GM12878 (cell line): Measurements from ENCODE around the gene CELSR2. TPM values are rescaled to one million over a fixed set of nuclear protein-coding genes. Genes with fewer than 3 reads are reported as not detected.

Source experiments
- ATAC-seq: fragments of 200-7000 bp; cut with Tn5 transposase; 3 replicates; pipeline ENCODE4 v1.9.1; 2020; ENCODE audit warnings: mild to moderate bottlenecking, moderate library complexity
- BruUV-seq: library from RNA; stranded (reverse); fragments of 400-500 nt; replicated peaks from 2 replicates; lab custom pipeline; 2021; lab: Mats Ljungman, UMichigan
- CTCF ChIA-PET: fragments of 300-600 bp; sonication (Branson Sonifier 250); formaldehyde crosslinking; extraction: SDS; loops from one replicate; lab custom pipeline; 2021; ENCODE audit warnings: inconsistent platforms; lab: Yijun Ruan, JAX
- POLR2A ChIA-PET: fragments of 350-600 bp; formaldehyde crosslinking; extraction: SDS; loops from one replicate; lab custom pipeline; 2021; ENCODE audit warnings: inconsistent platforms; lab: Charles Lee
- RAD21 ChIA-PET: fragments of 300-600 bp; sonication (Branson Sonifier 250); formaldehyde crosslinking; loops from one replicate; lab custom pipeline; 2023; ENCODE audit warnings: antibody characterized with exemption; ENCODE audit not compliant: unreplicated experiment; lab: Charles Lee
- SMC1A ChIA-PET: fragments of 300-600 bp; sonication (Branson Sonifier 250); formaldehyde crosslinking; loops from one replicate; lab custom pipeline; 2023; ENCODE audit not compliant: unreplicated experiment, uncharacterized antibody; lab: Charles Lee
- DNase-seq: peaks from one replicate; pipeline ENCODE4 v3.0.0-alpha.2; 2011; ENCODE audit warnings: low read depth, low spot score
- FAIRE-seq: peaks from 3 replicates; lab custom pipeline; 2011; peaks lifted over from hg19 to GRCh38; lab: Jason Lieb, UNC
- H2AFZ ChIP-seq: 2 replicates; pipeline ENCODE4 v1.6.0; 2011; ENCODE audit warnings: low read depth, low read length, control low read depth; ENCODE audit not compliant: control insufficient read depth
- H3K27ac ChIP-seq: 2 replicates; pipeline ENCODE4 v1.5.1; 2011; ENCODE audit warnings: control low read depth; ENCODE audit not compliant: control insufficient read depth, insufficient read depth
- H3K27me3 ChIP-seq, 2 experiments: replicated peaks in 1 of 2; 2 replicates each; pipeline versions ENCODE4 v1.6.0 to v1.6.1; 2011; ENCODE audit warnings: low read length in 1 of 2; ENCODE audit not compliant: control insufficient read depth in 2 of 2, insufficient read depth in 2 of 2
- H3K36me3 ChIP-seq, 2 experiments: 2 replicates each; pipeline ENCODE4 v1.5.1; 2011; ENCODE audit warnings: low read length in 1 of 2; ENCODE audit not compliant: control insufficient read depth in 2 of 2, insufficient read depth in 2 of 2
- H3K4me1 ChIP-seq: 2 replicates; pipeline ENCODE4 v1.6.1; 2011; ENCODE audit warnings: mild to moderate bottlenecking, low read length, moderate library complexity, mixed read lengths; ENCODE audit not compliant: control insufficient read depth, insufficient read depth
- H3K4me2 ChIP-seq: 2 replicates; pipeline ENCODE4 v1.6.0; 2011; ENCODE audit warnings: control low read depth; ENCODE audit not compliant: control insufficient read depth, insufficient read depth
- H3K4me3 ChIP-seq: fragments of 200-600 bp; sonication (generic); 2 replicates; pipeline ENCODE4 v1.5.1; 2016
- H3K79me2 ChIP-seq: 2 replicates; pipeline ENCODE4 v1.6.0; 2011; ENCODE audit warnings: low read length; ENCODE audit not compliant: control insufficient read depth, insufficient read depth
- H3K9ac ChIP-seq: 2 replicates; pipeline ENCODE4 v1.8.0; 2011; ENCODE audit warnings: low read length, control low read depth, mixed read lengths; ENCODE audit not compliant: control insufficient read depth, insufficient read depth
- H3K9me3 ChIP-seq: replicated peaks from 3 replicates; pipeline ENCODE4 v1.5.1; 2011; ENCODE audit warnings: mild to moderate bottlenecking, low read length; ENCODE audit not compliant: control insufficient read depth, insufficient read depth
- H4K20me1 ChIP-seq: 2 replicates; pipeline ENCODE4 v1.6.0; 2011; ENCODE audit not compliant: control insufficient read depth, insufficient read depth
- BACH1 ChIP-seq: fragments of 450-650 bp; IDR thresholded peaks from 2 replicates; pipeline ENCODE4 v1.6.1; 2017; ENCODE audit warnings: mild to moderate bottlenecking, borderline replicate concordance
- CEBPB ChIP-seq, 2 experiments: fragments of 150-350 bp in 1 of 2; IDR thresholded peaks; 2 replicates each; pipeline ENCODE4 v1.6.1; 2012 to 2014; ENCODE audit warnings: low read depth in 2 of 2, low read length in 2 of 2, borderline replicate concordance in 1 of 2, inconsistent platforms in 1 of 2
- EP300 ChIP-seq, 2 experiments: fragments of 150-350 bp in 1 of 2; IDR thresholded peaks; 2 replicates each; pipeline ENCODE4 v1.6.1; 2011 to 2012; ENCODE audit warnings: low read depth in 2 of 2, low read length in 2 of 2, borderline replicate concordance in 1 of 2, improper control_type of control experiment in 1 of 2, inconsistent platforms in 1 of 2; ENCODE audit not compliant: control insufficient read depth in 1 of 2
- HDAC6 ChIP-seq: fragments of 200-600 bp; sonication (generic); IDR thresholded peaks from one replicate; pipeline ENCODE4 v1.8.0; 2017; ENCODE audit warnings: antibody characterized with exemption; ENCODE audit not compliant: unreplicated experiment
- KLF5 ChIP-seq: fragments of 450-650 bp; IDR thresholded peaks from 2 replicates; pipeline ENCODE4 v1.6.1; 2014; ENCODE audit warnings: mild to moderate bottlenecking; ENCODE audit not compliant: partially characterized antibody
- MYC ChIP-seq: IDR thresholded peaks from 2 replicates; pipeline ENCODE4 v1.6.1; 2011; ENCODE audit warnings: mild to moderate bottlenecking, low read length, moderate library complexity, inconsistent platforms; ENCODE audit not compliant: insufficient read depth, insufficient replicate concordance, insufficient read length, severe bottlenecking
- NFXL1 ChIP-seq: fragments of 450-650 bp; IDR thresholded peaks from 2 replicates; pipeline ENCODE4 v1.6.1; 2017; ENCODE audit warnings: antibody characterized with exemption, mild to moderate bottlenecking, borderline replicate concordance
- PAX8 ChIP-seq: fragments of 450-650 bp; IDR thresholded peaks from 2 replicates; pipeline ENCODE4 v1.6.1; 2017; ENCODE audit warnings: mild to moderate bottlenecking, moderate library complexity
- RB1 ChIP-seq: fragments of 450-650 bp; formaldehyde crosslinking; IDR thresholded peaks from 2 replicates; pipeline ENCODE4 v1.6.1; 2017; ENCODE audit warnings: mild to moderate bottlenecking, borderline replicate concordance
- RCOR1 ChIP-seq: conservative IDR thresholded peaks from 2 replicates; pipeline ENCODE4 v1.6.1; 2012; ENCODE audit warnings: low read depth, low read length, improper control_type of control experiment
- RELA ChIP-seq: fragments of 450-650 bp; IDR thresholded peaks from 2 replicates; pipeline ENCODE4 v1.8.0; 2014; ENCODE audit warnings: borderline replicate concordance; ENCODE audit not compliant: partially characterized antibody
- SIX5 ChIP-seq: IDR thresholded peaks from 2 replicates; pipeline ENCODE4 v1.6.1; 2011; ENCODE audit warnings: mild to moderate bottlenecking, low read depth, low read length, moderate library complexity; ENCODE audit not compliant: severe bottlenecking
- SMC3 ChIP-seq: IDR thresholded peaks from 2 replicates; pipeline ENCODE4 v1.6.1; 2011; ENCODE audit warnings: low read length, improper control_type of control experiment, borderline replicate concordance
- TCF7 ChIP-seq: IDR thresholded peaks from 2 replicates; pipeline ENCODE4 v1.6.1; 2014; ENCODE audit warnings: antibody characterized with exemption, borderline replicate concordance
- ZNF207 ChIP-seq: fragments of 450-650 bp; IDR thresholded peaks from 2 replicates; pipeline ENCODE4 v1.6.1; 2014; ENCODE audit warnings: antibody characterized with exemption, mild to moderate bottlenecking, borderline replicate concordance
- ZNF384 ChIP-seq: IDR thresholded peaks from 2 replicates; pipeline ENCODE4 v1.6.1; 2012; ENCODE audit warnings: low read depth, mild to moderate bottlenecking, low read length, improper control_type of control experiment, borderline replicate concordance
- ZNF622 ChIP-seq: fragments of 450-650 bp; IDR thresholded peaks from 2 replicates; pipeline ENCODE4 v1.6.1; 2017; ENCODE audit warnings: mild to moderate bottlenecking, inconsistent platforms
- ZSCAN29 ChIP-seq: fragments of 450-650 bp; IDR thresholded peaks from 2 replicates; pipeline ENCODE4 v1.6.1; 2017; ENCODE audit warnings: mild to moderate bottlenecking, moderate library complexity
- WGBS: methylation state at CpG from one replicate; pipeline ENCODE4 v1.1.6; 2016; ENCODE audit warnings: low lambda C conversion rate; ENCODE audit not compliant: insufficient replicate concordance, insufficient coverage; ENCODE audit errors: missing lambda C conversion rate; 5-methylcytosine and 5-hydroxymethylcytosine counted together
- in situ Hi-C: fragments of 300-500 bp; cut with MboI; formaldehyde crosslinking; loops from 9 replicates; pipeline ENCODE4 v1.14.3; 2018; ENCODE audit warnings: mixed read lengths
- intact Hi-C: fragments of 100-400 bp; cut with micrococcal nuclease; formaldehyde crosslinking; loops from one replicate; pipeline ENCODE4 v1.14.2; 2022; ENCODE audit not compliant: unreplicated experiment
- polyA plus RNA-seq, 11 experiments: library from polyadenylated mRNA; depleted of rRNA in 4 of 11; unstranded in 6 of 11; stranded (reverse) in 5 of 11; fragments of >200 nt; fragmentation: Nextera tagmentation in 4 of 11; fragmentation: Illumina TruSeq in 1 of 11; extraction: Ambion mirVana in 4 of 11; extraction: Trizol in 1 of 11; gene quantifications; 1 replicate in 1 of 11; 2 replicates in 10 of 11; pipeline versions ENCODE4 v1.2.1 to v1.2.3, GENCODE V29; 2011 to 2016; ENCODE audit warnings: inconsistent platforms in 2 of 11, missing spikeins in 2 of 11, low read depth in 1 of 11
- total RNA-seq, 4 experiments: library from RNA; depleted of rRNA in 3 of 4; stranded (reverse); fragments of >200 nt in 3 of 4; fragmentation: Illumina TruSeq in 1 of 4; extraction: Trizol in 1 of 4; gene quantifications; 2 replicates each; pipeline versions ENCODE4 v1.2.1 to v1.2.3, GENCODE V29; 2013 to 2021
- TF ChIP-seq, protein P1 (sequence below): fragments of 450-650 bp; IDR thresholded peaks from 2 replicates; pipeline ENCODE4 v1.6.1; 2017; ENCODE audit warnings: low read depth, mild to moderate bottlenecking, moderate library complexity
- TF ChIP-seq, protein P2 (sequence below): IDR thresholded peaks from 2 replicates; pipeline ENCODE4 v1.6.1; 2012; ENCODE audit warnings: low read depth, low read length, improper control_type of control experiment

The CELSR2 gene
- total and polyA plus RNA-seq, 10 of the 15 experiments (the other 5 are each of a cell fraction or from before 2014, with no cell fraction given): under 0.01 to 0.15 (median 0.04) TPM; not detected in 2

DNA sequence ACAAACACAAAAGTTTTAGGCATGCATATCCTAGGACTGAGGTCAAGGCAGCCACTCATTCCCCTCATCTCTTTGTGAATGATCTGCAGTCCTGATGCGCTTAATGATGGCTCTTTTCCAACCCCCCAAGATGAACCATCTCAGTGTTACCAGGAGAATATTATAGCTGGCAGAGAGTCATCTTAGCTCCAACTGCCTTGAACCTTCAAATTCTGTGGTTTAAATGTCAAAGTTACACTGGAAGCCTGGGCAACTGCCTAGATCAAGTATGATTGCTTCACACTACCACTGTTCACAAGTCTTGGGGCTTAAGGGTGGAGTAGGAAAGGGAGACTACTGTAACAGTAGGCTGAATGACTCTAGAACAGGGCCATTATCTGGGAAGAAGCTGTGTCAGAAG is 65.5 kb downstream of the CELSR2 start (continued):
- TF ChIP-seq EP300 (IDR thresholded peaks at IDR 0.05; ENCODE audit: borderline replicate concordance in 1 of 2, control insufficient read depth in 1 of 2, low read depth in 2 of 2, low read length in 2 of 2) (no peak), RELA (no peak), ZSCAN29 (no peak), KLF5 (no peak), ZNF207 (no peak), ZNF622 (no peak), PAX8 (no peak), ZNF384 (no peak)
- TF ChIP-seq, protein P1, sequence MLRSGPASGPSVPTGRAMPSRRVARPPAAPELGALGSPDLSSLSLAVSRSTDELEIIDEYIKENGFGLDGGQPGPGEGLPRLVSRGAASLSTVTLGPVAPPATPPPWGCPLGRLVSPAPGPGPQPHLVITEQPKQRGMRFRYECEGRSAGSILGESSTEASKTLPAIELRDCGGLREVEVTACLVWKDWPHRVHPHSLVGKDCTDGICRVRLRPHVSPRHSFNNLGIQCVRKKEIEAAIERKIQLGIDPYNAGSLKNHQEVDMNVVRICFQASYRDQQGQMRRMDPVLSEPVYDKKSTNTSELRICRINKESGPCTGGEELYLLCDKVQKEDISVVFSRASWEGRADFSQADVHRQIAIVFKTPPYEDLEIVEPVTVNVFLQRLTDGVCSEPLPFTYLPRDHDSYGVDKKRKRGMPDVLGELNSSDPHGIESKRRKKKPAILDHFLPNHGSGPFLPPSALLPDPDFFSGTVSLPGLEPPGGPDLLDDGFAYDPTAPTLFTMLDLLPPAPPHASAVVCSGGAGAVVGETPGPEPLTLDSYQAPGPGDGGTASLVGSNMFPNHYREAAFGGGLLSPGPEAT: no peak

DNA sequence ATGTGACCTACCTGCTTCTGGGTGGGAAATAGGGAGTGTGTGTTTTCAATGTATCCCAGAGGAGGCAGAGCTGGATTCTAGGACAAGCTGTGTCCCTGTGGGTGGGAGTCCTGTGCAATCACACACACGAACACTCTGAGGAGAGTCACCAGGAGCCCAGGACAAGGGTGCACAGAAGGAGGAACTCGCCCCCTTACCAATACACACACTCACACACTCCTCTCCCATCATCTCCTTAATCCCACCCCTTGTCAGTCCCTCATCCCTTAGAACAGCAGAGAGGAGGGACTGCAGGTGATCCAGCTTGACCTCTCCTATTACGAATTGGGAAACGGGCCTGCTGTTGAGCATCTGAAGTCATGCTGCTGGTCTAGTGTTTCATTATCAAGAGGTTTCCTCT is 65.9 kb downstream of the CELSR2 start:
- no peak for DNase-seq
- ChIA-PET RAD21 (no interaction called here), POLR2A (no interaction called here), CTCF (no interaction called here), SMC1A (interaction anchor here (0.7 to 0.8 kb wide), 3 partner anchors 37 to 333 kb away, joined by 3 read pairs; partner anchors contain the start of gene SORT1)
- H3K4me3 ChIP-seq: no peak overlapping the region
- H2AFZ ChIP-seq: no peak overlapping the region
- no TSS peak for BruUV-seq
- FAIRE-seq: no peak
- H3K4me1 ChIP-seq: no peaks in the 10 kb centered on the region
- H3K27ac ChIP-seq: no peak overlapping the region
- ATAC-seq: no peak
- H3K4me2 ChIP-seq: no peak overlapping the region
- intact Hi-C loops: no loop called here
- no peaks in the 10 kb centered on the region for H3K9me3 ChIP-seq
- no peak overlapping the region for H3K9ac ChIP-seq
- in situ Hi-C loops: no loop called here
- no peaks in the 10 kb centered on the region for H4K20me1 ChIP-seq
- TF ChIP-seq HDAC6 (no peak), RCOR1 (no peak), SMC3 (no peak), SIX5 (no peak), BACH1 (no peak), NFXL1 (no peak), TCF7 (no peak), MYC (no peak), CEBPB (IDR thresholded peaks at IDR 0.05; ENCODE audit: borderline replicate concordance in 1 of 2, low read depth in 2 of 2, low read length in 2 of 2) (no peak), RB1 (no peak)
- TF ChIP-seq, protein P2, sequence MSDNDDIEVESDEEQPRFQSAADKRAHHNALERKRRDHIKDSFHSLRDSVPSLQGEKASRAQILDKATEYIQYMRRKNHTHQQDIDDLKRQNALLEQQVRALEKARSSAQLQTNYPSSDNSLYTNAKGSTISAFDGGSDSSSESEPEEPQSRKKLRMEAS: no peak
- WGBS: 26% methylated on average over 4 of the region's 4 CpGs
- no peaks in the 10 kb centered on the region for H3K79me2 ChIP-seq
- no peaks in the 10 kb centered on the region for H3K36me3 ChIP-seq
- H3K27me3 ChIP-seq: peaks cover 0 to 1% of the 10 kb centered on the region in 2 experiments; a peak in 2 of 4 replicates
